A549 (cell line): Measurements from ENCODE around the gene ARHGEF28. TPM values are rescaled to one million over a fixed set of nuclear protein-coding genes. Genes with fewer than 3 reads are reported as not detected.

Experiments
- ATAC-seq, 2 experiments: fragments of 200-7000 bp in 1 of 2; fragments of >200 bp in 1 of 2; cut with Nextera tagmentation in 1 of 2; cut with Tn5 transposase in 1 of 2; 3 replicates each; pipeline versions ENCODE4 v1.8.0 to v1.9.1; 2018 to 2020; ENCODE audit warnings: mild to moderate bottlenecking in 1 of 2, moderate library complexity in 1 of 2
- CTCF ChIA-PET: fragments of 300-600 bp; sonication (Branson Sonifier 250); formaldehyde crosslinking; extraction: SDS; loops from one replicate; lab custom pipeline; 2021; ENCODE audit warnings: antibody characterized with exemption, inconsistent platforms; lab: Yijun Ruan, JAX
- POLR2A ChIA-PET: fragments of 350-600 bp; formaldehyde crosslinking; extraction: SDS; loops from one replicate; lab custom pipeline; 2021; ENCODE audit warnings: antibody characterized with exemption, inconsistent platforms; lab: Yijun Ruan, JAX
- DNase-seq, 2 experiments: peaks; one replicate each; pipeline versions ENCODE4 v3.0.0 to v3.0.0-alpha.2; 2011 to 2016; ENCODE audit warnings: low read depth in 1 of 2, low spot score in 1 of 2
- FAIRE-seq: peaks from 2 replicates; lab custom pipeline; 2011; peaks lifted over from hg19 to GRCh38; lab: Jason Lieb, UNC
- H3K27ac ChIP-seq, 2 experiments: fragments of >200 bp; sonication (Bioruptor Twin); formaldehyde crosslinking; 3 replicates each; pipeline ENCODE4 v1.5.1; 2016 to 2017
- H3K4me1 ChIP-seq: fragments of >200 bp; sonication (Bioruptor Twin); formaldehyde crosslinking; 3 replicates; pipeline ENCODE4 v1.6.1; 2016
- H3K4me2 ChIP-seq: fragments of >200 bp; sonication (Bioruptor Twin); formaldehyde crosslinking; 3 replicates; pipeline ENCODE4 v1.6.1; 2016
- H3K4me3 ChIP-seq: fragments of >200 bp; sonication (Bioruptor Twin); formaldehyde crosslinking; 3 replicates; pipeline ENCODE4 v1.5.1; 2016
- H3K9me3 ChIP-seq: fragments of >200 bp; sonication (Bioruptor Twin); formaldehyde crosslinking; 3 replicates; pipeline ENCODE4 v1.6.1; 2016
- BHLHE40 ChIP-seq: IDR thresholded peaks from 2 replicates; pipeline ENCODE4 v1.6.1; 2012; ENCODE audit warnings: low read depth, low read length, inconsistent platforms
- CBX2 ChIP-seq: fragments of 200-600 bp; sonication (generic); IDR thresholded peaks from 2 replicates; pipeline ENCODE4 v1.6.1; 2016; ENCODE audit warnings: low read depth, mild to moderate bottlenecking, borderline replicate concordance
- CHD4 ChIP-seq: fragments of 200-600 bp; sonication (generic); IDR thresholded peaks from 2 replicates; pipeline ENCODE4 v1.6.1; 2016; ENCODE audit warnings: antibody characterized with exemption, mild to moderate bottlenecking, borderline replicate concordance
- EP300 ChIP-seq, 2 experiments: fragments of >200 bp; sonication (Bioruptor Twin); formaldehyde crosslinking; IDR thresholded peaks; 2 replicates in 1 of 2; 3 replicates in 1 of 2; pipeline ENCODE4 v1.6.1; 2016 to 2017
- GATA3 ChIP-seq: IDR thresholded peaks from 2 replicates; pipeline ENCODE4 v1.6.1; 2012; ENCODE audit warnings: borderline replicate concordance
- HOXA7 ChIP-seq: fragments of 250-450 bp; sonication (Bioruptor Pico); IDR thresholded peaks from 2 replicates; pipeline ENCODE4 v1.5.0; 2020; ENCODE audit warnings: mild to moderate bottlenecking, moderate library complexity
- HOXB5 ChIP-seq: fragments of 250-450 bp; sonication (Bioruptor Pico); IDR thresholded peaks from 2 replicates; pipeline ENCODE4 v1.5.0; 2020; ENCODE audit warnings: mild to moderate bottlenecking, moderate library complexity
- JUNB ChIP-seq: fragments of >200 bp; sonication (Bioruptor Twin); formaldehyde crosslinking; IDR thresholded peaks from 2 replicates; pipeline ENCODE4 v1.6.1; 2016
- KDM1A ChIP-seq: fragments of 200-600 bp; sonication (generic); IDR thresholded peaks from 2 replicates; pipeline ENCODE4 v1.6.1; 2016; ENCODE audit warnings: low read depth, mild to moderate bottlenecking
- NR3C1 ChIP-seq: fragments of >200 bp; sonication (Bioruptor Twin); formaldehyde crosslinking; IDR thresholded peaks from 3 replicates; pipeline ENCODE4 v1.6.1; 2017
- POLR2A ChIP-seq: IDR thresholded peaks from 2 replicates; pipeline ENCODE4 v1.6.1; 2012; ENCODE audit warnings: mild to moderate bottlenecking, low read length
- RCOR1 ChIP-seq: fragments of 150-350 bp; IDR thresholded peaks from 2 replicates; pipeline ENCODE4 v1.6.1; 2014; ENCODE audit warnings: antibody characterized with exemption, low read length, low read depth
- SREBF2 ChIP-seq: fragments of 450-650 bp; IDR thresholded peaks from 2 replicates; pipeline ENCODE4 v1.6.1; 2014; ENCODE audit warnings: mild to moderate bottlenecking, moderate library complexity
- TFCP2L1 ChIP-seq: fragments of 250-450 bp; sonication (Bioruptor Pico); IDR thresholded peaks from 2 replicates; pipeline ENCODE4 v1.5.0; 2021; ENCODE audit warnings: mild to moderate bottlenecking
- ZC3H11A ChIP-seq: fragments of 450-650 bp; IDR thresholded peaks from 2 replicates; pipeline ENCODE4 v1.6.1; 2014; ENCODE audit warnings: antibody characterized with exemption, mild to moderate bottlenecking
- WGBS: methylation state at CpG from one replicate; pipeline ENCODE4 v1.1.6; 2017; ENCODE audit errors: missing lambda C conversion rate; 5-methylcytosine and 5-hydroxymethylcytosine counted together
- polyA plus RNA-seq, 4 experiments: library from polyadenylated mRNA; depleted of rRNA in 3 of 4; stranded (reverse); fragments of >200 nt; fragmentation: RNase III in 1 of 4; extraction: RNeasy Plus Mini Kit Qiagen cat#74134 plus additional on column Dnase treatment in 1 of 4; gene quantifications; 2 replicates in 3 of 4; 3 replicates in 1 of 4; pipeline ENCODE4 v1.2.3, GENCODE V29; 2011 to 2017
- TF ChIP-seq, protein P1 (sequence below): fragments of 450-650 bp; IDR thresholded peaks from 2 replicates; pipeline ENCODE4 v1.6.1; 2014; ENCODE audit warnings: antibody characterized with exemption
- TF ChIP-seq, protein P2 (sequence below): IDR thresholded peaks from 2 replicates; pipeline ENCODE4 v1.6.1; 2012
- TF ChIP-seq, protein P3 (sequence below): IDR thresholded peaks from 2 replicates; pipeline ENCODE4 v1.6.1; 2012; ENCODE audit warnings: low read depth, borderline replicate concordance
- TF ChIP-seq, protein P4 (sequence below): fragments of 250-450 bp; sonication (Bioruptor Pico); IDR thresholded peaks from 2 replicates; pipeline ENCODE4 v1.5.0; 2021; ENCODE audit warnings: mild to moderate bottlenecking, moderate library complexity, borderline replicate concordance
- TF ChIP-seq, protein P5 (sequence below): fragments of 250-450 bp; sonication (Bioruptor Pico); IDR thresholded peaks from 2 replicates; pipeline ENCODE4 v1.5.0; 2020; ENCODE audit warnings: low read depth, mild to moderate bottlenecking, moderate library complexity

Gene ARHGEF28
- polyA plus RNA-seq, 2 of the 4 experiments (the other 2 are of a cell fraction) = 17.0 to 22.3 TPM

DNA sequence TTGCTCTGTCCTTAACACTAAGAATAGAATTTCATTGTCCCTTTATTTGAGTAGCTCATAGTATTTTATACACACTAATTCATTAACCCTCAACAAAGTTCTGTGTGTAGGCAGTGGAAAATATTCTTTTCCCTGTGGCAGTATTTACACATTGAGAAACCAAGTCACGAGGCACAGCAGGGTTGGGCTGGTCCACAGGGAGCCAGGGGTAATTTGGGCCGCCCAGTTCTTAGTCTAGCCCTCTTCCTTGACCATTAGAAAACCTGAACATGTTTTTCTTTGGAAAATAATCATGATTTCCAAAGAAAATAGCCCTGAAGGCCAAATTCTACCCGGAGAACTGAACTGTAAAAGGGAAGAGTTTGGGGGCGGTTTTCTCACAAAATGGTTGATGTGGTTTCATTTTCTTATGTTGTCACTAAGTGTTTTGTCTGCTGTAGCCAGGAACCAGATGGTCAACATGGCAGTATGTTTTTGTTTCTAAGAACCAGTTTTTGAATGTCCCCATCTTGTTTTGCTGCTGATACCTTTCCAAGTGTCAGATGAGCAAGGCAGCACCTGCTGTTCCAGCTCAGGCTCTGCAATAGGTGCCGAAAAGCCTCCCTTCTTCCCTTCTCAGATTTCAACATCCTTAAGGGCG, 29.6 kb downstream of the ARHGEF28 start:
- no peak for TF ChIP-seq BHLHE40
- no peak for TF ChIP-seq ZC3H11A
- TF ChIP-seq, protein P1, sequence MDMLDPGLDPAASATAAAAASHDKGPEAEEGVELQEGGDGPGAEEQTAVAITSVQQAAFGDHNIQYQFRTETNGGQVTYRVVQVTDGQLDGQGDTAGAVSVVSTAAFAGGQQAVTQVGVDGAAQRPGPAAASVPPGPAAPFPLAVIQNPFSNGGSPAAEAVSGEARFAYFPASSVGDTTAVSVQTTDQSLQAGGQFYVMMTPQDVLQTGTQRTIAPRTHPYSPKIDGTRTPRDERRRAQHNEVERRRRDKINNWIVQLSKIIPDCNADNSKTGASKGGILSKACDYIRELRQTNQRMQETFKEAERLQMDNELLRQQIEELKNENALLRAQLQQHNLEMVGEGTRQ = no peak
- no peak for TF ChIP-seq NR3C1
- TF ChIP-seq GATA3 = no peak
- no peak for TF ChIP-seq CHD4
- no peak for TF ChIP-seq CBX2
- TF ChIP-seq POLR2A = no peak
- TF ChIP-seq, protein P2, sequence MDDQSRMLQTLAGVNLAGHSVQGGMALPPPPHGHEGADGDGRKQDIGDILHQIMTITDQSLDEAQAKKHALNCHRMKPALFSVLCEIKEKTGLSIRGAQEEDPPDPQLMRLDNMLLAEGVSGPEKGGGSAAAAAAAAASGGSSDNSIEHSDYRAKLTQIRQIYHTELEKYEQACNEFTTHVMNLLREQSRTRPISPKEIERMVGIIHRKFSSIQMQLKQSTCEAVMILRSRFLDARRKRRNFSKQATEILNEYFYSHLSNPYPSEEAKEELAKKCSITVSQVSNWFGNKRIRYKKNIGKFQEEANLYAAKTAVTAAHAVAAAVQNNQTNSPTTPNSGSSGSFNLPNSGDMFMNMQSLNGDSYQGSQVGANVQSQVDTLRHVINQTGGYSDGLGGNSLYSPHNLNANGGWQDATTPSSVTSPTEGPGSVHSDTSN = no peak
- no peak for TF ChIP-seq HOXB5 (CRISPR knock-in tag)
- TF ChIP-seq, protein P3, sequence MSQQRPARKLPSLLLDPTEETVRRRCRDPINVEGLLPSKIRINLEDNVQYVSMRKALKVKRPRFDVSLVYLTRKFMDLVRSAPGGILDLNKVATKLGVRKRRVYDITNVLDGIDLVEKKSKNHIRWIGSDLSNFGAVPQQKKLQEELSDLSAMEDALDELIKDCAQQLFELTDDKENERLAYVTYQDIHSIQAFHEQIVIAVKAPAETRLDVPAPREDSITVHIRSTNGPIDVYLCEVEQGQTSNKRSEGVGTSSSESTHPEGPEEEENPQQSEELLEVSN = no peak
- TF ChIP-seq, protein P4, sequence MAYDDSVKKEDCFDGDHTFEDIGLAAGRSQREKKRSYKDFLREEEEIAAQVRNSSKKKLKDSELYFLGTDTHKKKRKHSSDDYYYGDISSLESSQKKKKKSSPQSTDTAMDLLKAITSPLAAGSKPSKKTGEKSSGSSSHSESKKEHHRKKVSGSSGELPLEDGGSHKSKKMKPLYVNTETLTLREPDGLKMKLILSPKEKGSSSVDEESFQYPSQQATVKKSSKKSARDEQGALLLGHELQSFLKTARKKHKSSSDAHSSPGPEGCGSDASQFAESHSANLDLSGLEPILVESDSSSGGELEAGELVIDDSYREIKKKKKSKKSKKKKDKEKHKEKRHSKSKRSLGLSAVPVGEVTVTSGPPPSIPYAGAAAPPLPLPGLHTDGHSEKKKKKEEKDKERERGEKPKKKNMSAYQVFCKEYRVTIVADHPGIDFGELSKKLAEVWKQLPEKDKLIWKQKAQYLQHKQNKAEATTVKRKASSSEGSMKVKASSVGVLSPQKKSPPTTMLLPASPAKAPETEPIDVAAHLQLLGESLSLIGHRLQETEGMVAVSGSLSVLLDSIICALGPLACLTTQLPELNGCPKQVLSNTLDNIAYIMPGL (CRISPR knock-in tag) = no peak
- no peak for TF ChIP-seq RCOR1
- Histone ChIP-seq H3K9me3 (no peaks in the 10 kb centered on the region), H3K27ac (peak overlapping the region in 1 of 2 experiments; percentile 37; a peak in 2 of 6 replicates), H3K4me2 (no peak overlapping the region), H3K4me1 (peaks cover 42% of the 10 kb centered on the region), H3K4me3 (no peak overlapping the region)
- no peak for ATAC-seq
- ChIA-PET CTCF (interaction anchor here (1.0 to 2.5 kb wide), 4 partner anchors 9 to 137 kb away, joined by 3 to 11 read pairs (median 3); no protein-coding TSS in a partner anchor), POLR2A (no interaction called here)
- 93% methylated on average over 6 of the region's 6 CpGs for WGBS
- DNase-seq = no peak
- no peak for FAIRE-seq

DNA sequence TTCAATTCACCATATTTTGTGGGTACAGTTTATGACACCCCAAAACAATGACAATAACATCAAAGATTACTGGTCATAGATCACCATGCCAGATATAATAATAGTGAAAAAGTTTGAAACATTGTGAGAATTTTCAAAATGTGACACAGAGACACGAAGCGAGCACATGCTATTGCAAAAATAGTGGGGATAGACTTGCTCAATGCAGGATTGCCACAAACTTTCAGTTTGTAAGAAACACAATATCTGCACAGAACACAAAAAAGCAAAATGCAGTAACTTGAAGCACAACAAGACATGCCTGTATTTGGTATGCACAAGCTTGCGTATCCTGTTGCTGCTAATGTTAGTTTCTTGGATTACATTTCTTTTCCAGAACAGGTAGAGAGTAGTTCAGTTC, 35.8 kb downstream of the ARHGEF28 start:
- 0 out of 6 replicates have a peak overlapping the region, but pooled peaks of 1 of the 2 experiments have one; percentile 5 for H3K27ac ChIP-seq
- H3K4me2 ChIP-seq = peak overlapping the region; percentile 23; the same call in 2 of the 3 replicates
- ChIA-PET POLR2A (no interaction called here), CTCF (interaction anchor here (0.6 to 2.4 kb wide), 4 partner anchors 9 to 769 kb away, joined by 3 to 8 read pairs (median 4); no protein-coding TSS in a partner anchor)
- ATAC-seq (no peak), DNase-seq (no peak), FAIRE-seq (no peak)
- no peaks in the 10 kb centered on the region for H3K9me3 ChIP-seq
- 95% methylated on average over 3 of the region's 3 CpGs for WGBS
- TF ChIP-seq HOXA7 (CRISPR knock-in tag) = no peak
- no peak for TF ChIP-seq GATA3
- no peak for TF ChIP-seq CBX2
- TF ChIP-seq ZC3H11A = no peak
- TF ChIP-seq, protein P5, sequence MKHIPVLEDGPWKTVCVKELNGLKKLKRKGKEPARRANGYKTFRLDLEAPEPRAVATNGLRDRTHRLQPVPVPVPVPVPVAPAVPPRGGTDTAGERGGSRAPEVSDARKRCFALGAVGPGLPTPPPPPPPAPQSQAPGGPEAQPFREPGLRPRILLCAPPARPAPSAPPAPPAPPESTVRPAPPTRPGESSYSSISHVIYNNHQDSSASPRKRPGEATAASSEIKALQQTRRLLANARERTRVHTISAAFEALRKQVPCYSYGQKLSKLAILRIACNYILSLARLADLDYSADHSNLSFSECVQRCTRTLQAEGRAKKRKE (CRISPR knock-in tag) = no peak
- no peak for TF ChIP-seq JUNB
- no peak for TF ChIP-seq EP300 (IDR thresholded peaks at IDR 0.05)
- no peak for TF ChIP-seq KDM1A
- no peak for TF ChIP-seq SREBF2
- TF ChIP-seq TFCP2L1 = no peak
- peaks cover 65% of the 10 kb centered on the region for H3K4me1 ChIP-seq
- no peak overlapping the region for H3K4me3 ChIP-seq
